Kidney epithelial cell (primary cell): ENCODE results near the gene MAP1LC3B2. TPM values are rescaled to one million over a fixed set of nuclear protein-coding genes. Genes with fewer than 3 reads are reported as not detected.

Experiments used
- DNase-seq: peaks from one replicate; pipeline ENCODE4 v3.0.0-alpha.2; 2010; ENCODE audit warnings: low read depth
- H3K27me3 ChIP-seq: 2 replicates; pipeline ENCODE4 v1.6.0; 2011; ENCODE audit warnings: low read length; ENCODE audit not compliant: control insufficient read depth, insufficient read depth
- H3K36me3 ChIP-seq: 2 replicates; pipeline ENCODE4 v1.5.1; 2011; ENCODE audit warnings: low read length; ENCODE audit not compliant: control insufficient read depth, insufficient read depth
- H3K4me3 ChIP-seq: 2 replicates; pipeline ENCODE4 v1.5.1; 2011; ENCODE audit warnings: low read depth, mild to moderate bottlenecking, control low read depth, low read length
- total RNA-seq: library from RNA; depleted of rRNA; stranded (reverse); fragments of >200 nt; gene quantifications from 2 replicates; pipeline ENCODE4 v1.2.3, GENCODE V29; 2015
- TF ChIP-seq, protein P1 (sequence below): IDR thresholded peaks from 2 replicates; pipeline ENCODE4 v1.5.1; 2011; ENCODE audit warnings: mild to moderate bottlenecking, moderate library complexity, low read length, control low read depth, inconsistent platforms; ENCODE audit not compliant: insufficient read depth, poor library complexity, severe bottlenecking

The MAP1LC3B2 gene
- total RNA-seq, 1 donor from 2014 or later, result 1.5 TPM

DNA sequence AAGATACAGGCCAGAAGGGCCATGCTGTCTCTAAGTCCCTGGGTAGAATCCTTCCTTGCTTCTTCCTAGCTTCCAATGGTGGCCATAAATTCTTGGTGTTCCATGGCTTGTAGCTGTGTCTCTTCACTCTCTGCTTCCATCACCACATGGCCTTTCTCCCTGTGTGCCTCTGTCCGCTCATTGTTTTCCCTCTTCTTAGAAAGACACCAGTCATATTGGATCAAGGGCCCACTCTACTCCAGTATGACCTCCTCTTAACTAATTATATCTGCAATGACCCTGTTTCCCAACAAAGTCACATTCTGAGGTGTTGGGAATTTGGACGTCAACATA, 7.6 kb upstream of the MAP1LC3B2 start:
- no peaks in the 10 kb centered on the region for H3K36me3 ChIP-seq
- TF ChIP-seq, protein P1, sequence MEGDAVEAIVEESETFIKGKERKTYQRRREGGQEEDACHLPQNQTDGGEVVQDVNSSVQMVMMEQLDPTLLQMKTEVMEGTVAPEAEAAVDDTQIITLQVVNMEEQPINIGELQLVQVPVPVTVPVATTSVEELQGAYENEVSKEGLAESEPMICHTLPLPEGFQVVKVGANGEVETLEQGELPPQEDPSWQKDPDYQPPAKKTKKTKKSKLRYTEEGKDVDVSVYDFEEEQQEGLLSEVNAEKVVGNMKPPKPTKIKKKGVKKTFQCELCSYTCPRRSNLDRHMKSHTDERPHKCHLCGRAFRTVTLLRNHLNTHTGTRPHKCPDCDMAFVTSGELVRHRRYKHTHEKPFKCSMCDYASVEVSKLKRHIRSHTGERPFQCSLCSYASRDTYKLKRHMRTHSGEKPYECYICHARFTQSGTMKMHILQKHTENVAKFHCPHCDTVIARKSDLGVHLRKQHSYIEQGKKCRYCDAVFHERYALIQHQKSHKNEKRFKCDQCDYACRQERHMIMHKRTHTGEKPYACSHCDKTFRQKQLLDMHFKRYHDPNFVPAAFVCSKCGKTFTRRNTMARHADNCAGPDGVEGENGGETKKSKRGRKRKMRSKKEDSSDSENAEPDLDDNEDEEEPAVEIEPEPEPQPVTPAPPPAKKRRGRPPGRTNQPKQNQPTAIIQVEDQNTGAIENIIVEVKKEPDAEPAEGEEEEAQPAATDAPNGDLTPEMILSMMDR, result no peak
- H3K27me3 ChIP-seq, result no peaks in the 10 kb centered on the region
- H3K4me3 ChIP-seq, result no peak overlapping the region
- DNase-seq, result no peak

DNA sequence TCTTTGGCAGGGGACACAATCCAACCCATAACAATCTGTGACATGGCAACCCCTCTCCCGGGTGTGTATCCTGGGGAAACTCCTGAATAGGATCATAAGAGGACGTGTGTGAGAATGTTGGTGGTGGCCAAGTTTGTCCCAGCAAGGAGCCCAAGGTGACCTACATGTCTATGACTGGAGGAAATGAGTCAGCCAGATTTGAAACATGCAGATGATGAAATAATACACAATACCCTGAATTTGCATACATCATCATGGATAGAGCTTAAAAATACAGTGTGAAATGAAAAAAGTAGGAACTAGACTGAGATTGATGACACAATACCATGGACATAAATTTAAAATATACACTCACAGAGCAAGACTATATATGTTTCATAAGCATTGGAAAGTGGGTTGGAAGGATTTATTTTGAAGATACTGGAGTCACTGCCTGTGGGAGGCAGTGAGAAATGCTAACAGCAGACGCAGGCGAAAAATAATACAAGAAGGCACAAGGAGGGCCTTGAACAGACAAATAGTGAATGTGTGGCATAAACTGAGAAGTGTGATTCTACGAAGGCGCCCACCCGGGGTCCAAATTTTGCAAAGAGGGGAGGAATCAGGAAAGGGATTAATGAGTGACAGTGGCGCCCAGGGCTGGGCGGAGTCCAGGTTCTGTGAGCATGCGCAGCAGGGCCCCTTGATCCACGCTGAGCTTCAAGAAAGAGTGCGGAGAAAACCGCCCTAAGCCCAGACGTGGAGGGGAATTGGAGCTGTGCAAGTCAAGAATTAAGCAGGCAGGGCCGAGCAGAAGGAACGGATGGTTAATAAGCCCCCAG, 7.0 kb upstream of the MAP1LC3B2 start:
- Histone ChIP-seq H3K27me3 (no peaks in the 10 kb centered on the region), H3K4me3 (no peak overlapping the region), H3K36me3 (no peaks in the 10 kb centered on the region)
- TF ChIP-seq, protein P1, result no peak
- DNase-seq, result no peak

DNA sequence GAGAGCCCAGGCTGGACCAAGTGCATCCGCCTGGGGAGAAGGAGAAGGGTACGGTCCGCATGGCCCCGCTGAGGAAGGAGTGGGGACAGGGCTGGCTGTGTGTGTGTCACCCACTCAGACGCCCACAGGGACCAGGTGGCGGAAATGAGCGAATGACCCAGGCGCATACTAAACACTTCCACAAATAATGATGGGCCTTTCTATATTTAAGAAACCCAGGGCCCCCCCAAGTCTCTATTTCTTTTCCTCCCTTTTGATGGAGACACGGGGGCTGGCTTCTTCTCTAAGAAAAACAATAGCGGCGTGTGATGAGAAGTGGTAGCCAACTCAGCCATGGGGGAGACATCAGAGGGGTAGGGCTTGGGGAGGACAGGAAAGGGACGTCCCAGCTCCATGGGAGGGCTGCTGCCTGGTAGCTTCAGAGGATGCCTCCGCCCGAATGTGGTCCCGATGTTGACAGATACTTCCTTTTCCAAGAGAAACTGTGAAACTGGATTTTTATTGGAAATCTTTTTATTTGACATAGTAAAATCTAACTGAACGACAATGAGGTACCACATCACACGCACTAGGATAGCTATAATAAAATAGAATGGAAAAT, 6.3 kb upstream of the MAP1LC3B2 start:
- Histone ChIP-seq H3K27me3 (no peaks in the 10 kb centered on the region), H3K4me3 (no peak overlapping the region), H3K36me3 (no peaks in the 10 kb centered on the region)
- TF ChIP-seq, protein P1, result no peak
- no peak for DNase-seq

DNA sequence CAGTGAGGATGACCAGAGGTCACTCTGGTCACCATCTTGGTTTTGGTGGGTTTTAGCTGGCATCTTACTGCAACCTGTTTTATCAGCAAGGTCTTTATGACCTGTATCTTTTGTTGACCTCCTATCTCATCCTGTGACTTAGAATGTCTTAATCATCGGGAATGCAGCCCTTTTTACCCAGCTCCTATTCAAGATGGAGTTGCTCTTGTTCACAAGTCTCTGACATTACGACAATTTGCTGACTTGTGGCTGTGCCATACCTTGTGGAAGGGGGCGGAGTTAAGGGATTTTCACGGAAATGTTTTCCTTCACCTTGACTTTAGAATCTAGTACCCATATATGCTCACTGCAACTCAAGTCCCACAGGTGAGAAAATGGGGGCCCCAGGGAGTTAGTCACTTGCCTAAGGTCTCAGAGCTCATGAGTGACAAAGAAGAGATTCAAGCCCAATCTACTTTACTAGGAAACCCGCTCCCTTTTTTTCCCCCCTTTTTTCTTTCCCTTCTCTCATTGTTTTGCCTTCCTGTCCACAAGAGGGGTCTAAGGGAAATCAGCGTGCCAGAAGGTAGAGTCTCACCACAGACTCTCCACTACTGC, 2.7 kb upstream of the MAP1LC3B2 start:
- H3K27me3 ChIP-seq, result no peaks in the 10 kb centered on the region
- H3K4me3 ChIP-seq, result no peak overlapping the region
- H3K36me3 ChIP-seq, result no peaks in the 10 kb centered on the region
- no peak for DNase-seq
- TF ChIP-seq, protein P1, result no peak

DNA sequence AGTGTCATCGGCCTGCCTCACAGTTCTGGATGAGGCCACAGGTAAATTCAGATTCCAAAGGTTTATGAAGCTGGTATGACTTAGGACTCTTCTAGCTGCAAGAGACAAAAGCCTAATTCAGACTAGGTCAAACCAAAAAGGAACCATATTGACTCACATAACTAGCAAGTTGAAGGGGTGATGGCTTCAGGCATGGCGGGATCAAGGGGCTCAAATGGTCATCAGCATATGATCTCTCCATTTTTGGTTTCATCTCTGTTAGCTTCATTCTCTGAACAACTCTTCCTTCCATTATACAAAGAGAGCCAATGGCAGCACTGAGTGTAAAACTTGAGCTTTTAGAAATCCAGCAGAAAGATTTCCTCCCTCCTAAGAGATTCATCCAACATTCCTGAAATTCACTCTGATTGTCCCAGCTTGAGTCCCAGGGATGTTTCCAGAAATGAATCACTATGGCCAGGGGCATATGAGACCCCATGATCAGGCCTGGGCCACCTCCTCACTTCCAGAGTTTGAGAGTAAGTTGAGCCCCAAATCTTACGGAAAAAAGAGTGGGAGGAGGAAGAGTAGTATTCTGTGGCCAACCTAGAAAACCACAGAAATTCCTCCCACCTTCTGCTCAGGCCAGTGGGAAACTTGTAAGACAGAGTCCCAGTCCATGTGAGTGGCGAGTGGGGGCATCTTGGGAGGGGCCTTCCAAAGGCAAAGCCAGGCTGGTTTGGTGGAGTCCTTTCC, 2.0 kb upstream of the MAP1LC3B2 start:
- no peaks in the 10 kb centered on the region for H3K36me3 ChIP-seq
- H3K4me3 ChIP-seq, result no peak overlapping the region
- no peaks in the 10 kb centered on the region for H3K27me3 ChIP-seq
- DNase-seq, result no peak
- TF ChIP-seq, protein P1, result no peak
